Fibroblast of the aortic adventitia (primary cell): ENCODE measurements around the gene CENPB. TPM values are rescaled to one million over a fixed set of nuclear protein-coding genes. Genes with fewer than 3 reads are reported as not detected.

Experiments
- DNase-seq: peaks from one replicate; pipeline ENCODE4 v3.0.0-alpha.2; 2010; ENCODE audit warnings: low read depth
- H3K4me3 ChIP-seq: 2 replicates; pipeline ENCODE4 v1.5.1; 2011; ENCODE audit warnings: low read depth, mild to moderate bottlenecking, control low read depth, low read length, moderate library complexity
- total RNA-seq: library from RNA; depleted of rRNA; stranded (reverse); fragments of >200 nt; gene quantifications from 2 replicates; pipeline ENCODE4 v1.2.3, GENCODE V29; 2012; ENCODE audit warnings: low replicate concordance
- TF ChIP-seq, protein P1 (sequence below): IDR thresholded peaks from 2 replicates; pipeline ENCODE4 v1.5.1; 2011; ENCODE audit warnings: mild to moderate bottlenecking, low read length, control low read depth, inconsistent platforms; ENCODE audit not compliant: insufficient read depth

The CENPB gene
- total RNA-seq, 1 donor = 94.8 TPM

DNA sequence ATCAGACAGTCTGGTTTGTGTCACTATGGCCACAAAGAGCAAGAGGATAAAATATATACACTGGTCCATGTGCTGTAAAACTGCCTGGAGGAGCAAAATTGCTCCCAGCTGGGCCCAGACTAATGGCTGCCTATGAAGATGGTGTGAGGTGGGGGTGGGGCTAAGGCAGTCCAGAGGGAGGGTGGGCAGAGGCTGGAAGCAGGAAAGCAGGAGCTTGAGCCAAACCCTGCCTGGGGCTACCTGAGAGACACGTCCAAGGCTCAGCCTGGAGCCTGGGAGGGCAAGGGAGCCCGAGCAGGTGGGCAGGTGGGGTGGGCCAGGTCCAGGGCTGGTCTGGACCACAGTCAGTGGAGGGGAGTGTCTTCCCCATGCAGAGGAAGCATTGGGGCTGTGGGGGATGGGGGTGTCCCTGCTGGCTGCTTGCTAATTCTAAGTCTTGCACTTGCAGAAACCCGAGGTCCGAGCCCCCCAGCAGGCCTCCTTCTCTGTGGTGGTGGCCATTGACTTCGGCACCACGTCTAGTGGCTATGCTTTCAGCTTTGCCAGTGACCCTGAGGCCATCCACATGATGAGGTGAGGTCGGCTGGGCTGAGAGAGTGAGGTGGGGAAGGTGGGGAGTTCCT lies 44.6 kb downstream of the CENPB start:
- DNase-seq = no peak
- TF ChIP-seq, protein P1, sequence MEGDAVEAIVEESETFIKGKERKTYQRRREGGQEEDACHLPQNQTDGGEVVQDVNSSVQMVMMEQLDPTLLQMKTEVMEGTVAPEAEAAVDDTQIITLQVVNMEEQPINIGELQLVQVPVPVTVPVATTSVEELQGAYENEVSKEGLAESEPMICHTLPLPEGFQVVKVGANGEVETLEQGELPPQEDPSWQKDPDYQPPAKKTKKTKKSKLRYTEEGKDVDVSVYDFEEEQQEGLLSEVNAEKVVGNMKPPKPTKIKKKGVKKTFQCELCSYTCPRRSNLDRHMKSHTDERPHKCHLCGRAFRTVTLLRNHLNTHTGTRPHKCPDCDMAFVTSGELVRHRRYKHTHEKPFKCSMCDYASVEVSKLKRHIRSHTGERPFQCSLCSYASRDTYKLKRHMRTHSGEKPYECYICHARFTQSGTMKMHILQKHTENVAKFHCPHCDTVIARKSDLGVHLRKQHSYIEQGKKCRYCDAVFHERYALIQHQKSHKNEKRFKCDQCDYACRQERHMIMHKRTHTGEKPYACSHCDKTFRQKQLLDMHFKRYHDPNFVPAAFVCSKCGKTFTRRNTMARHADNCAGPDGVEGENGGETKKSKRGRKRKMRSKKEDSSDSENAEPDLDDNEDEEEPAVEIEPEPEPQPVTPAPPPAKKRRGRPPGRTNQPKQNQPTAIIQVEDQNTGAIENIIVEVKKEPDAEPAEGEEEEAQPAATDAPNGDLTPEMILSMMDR = no peak
- no peak overlapping the region for H3K4me3 ChIP-seq

DNA sequence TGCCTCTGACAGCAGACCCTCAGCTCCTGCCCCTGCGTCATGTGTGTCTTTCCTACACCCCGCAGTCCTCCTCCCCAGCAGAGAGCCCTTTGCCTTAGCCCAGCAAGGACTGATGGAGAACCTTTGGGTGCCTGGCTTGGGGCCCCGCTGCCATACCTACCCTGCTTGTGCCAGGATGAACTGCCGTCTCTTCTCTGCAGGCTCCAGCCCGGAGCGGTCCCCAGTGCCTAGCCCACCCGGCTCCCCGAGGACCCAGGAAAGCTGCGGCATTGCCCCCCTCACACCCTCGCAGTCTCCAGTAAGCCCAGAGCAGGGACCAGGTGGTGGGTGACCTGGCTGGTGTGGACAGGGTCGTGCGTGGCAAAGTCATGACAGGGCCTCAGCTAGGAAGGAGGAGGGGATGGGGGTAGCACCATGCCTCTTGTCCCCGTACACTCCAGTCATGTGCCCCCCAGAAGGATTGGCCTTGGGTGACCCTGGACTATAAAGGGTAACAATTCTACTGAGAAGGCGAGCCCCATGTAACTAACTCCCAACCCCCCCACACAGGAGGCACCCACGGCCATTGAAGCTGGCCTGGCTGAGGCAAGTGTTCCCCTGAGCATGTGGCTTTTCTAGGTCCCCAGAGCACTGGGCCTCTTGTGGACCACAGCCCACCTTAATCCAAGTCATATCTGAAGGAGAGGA lies 45.8 kb downstream of the CENPB start:
- DNase-seq = no peak
- TF ChIP-seq, protein P1 = no peak
- H3K4me3 ChIP-seq = no peak overlapping the region

DNA sequence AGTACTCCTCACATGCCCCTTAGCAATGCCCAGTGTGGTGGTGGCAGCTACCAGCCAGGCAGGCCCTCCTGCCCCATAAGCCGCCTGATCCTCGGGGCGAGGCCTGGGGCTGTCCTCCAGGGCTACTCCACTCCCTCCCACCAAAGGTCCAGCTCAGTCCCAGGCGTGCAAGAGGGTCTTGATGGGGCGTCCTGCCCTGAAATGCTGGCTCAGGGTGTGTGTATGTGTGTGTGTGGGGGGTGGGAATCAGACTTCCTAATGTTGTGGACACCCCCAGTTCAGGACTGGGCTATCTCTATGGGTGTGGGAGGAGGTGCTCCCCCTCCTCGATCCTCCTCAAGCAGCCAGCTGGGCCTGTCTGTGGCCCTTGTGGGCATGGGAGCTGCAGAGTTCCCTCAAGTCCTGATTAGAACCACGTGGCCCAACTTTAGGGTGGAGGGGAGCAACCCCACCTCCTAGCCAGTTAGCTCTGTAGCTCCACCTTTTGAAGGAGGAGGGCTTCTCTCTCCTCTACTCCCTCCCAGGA lies 46.6 kb downstream of the CENPB start:
- H3K4me3 ChIP-seq = no peak overlapping the region
- TF ChIP-seq, protein P1 = no peak
- no peak for DNase-seq

DNA sequence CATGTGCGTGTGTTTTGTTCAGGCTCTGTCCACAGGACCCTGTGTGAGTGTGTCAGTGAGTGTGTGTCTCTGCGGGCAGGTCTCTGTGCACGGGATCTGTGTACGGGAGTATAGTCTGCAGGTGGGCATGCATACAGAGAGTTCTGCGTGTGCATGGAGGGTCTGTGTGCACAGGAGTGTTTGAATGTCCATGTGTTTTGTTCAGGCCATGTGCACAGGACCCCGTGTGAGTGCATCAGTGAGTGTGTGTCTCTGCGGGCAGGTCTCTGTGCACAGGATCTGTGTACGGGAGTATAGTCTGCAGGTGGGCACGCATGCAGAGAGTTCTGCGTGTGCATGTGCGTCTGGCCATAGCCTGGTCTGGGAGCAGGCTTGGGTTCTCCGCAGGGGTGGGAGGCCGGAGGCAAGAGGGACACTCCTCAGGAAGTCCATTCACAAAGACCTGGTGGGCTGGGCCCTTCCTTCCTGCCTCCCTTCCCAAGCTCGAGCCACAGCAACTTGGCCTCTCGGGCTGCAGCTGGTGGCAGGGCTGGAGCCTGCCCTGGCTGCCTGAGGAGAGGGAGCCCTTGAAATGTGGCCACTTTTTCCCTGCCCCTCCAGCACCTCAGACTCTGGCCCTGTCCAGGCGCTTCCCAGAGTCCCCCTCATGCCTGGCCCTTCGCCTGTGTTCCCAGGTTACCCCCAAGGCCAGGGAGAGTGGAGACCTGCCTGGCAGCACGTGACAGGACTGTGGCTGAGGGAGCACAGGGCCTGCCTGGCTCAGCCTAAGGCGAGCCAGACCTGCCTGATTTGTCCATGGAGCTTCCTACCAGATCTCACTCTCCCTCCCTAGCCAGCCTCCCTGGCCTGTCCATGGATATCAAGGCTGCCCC lies 47.2 kb downstream of the CENPB start:
- DNase-seq = no peak

DNA sequence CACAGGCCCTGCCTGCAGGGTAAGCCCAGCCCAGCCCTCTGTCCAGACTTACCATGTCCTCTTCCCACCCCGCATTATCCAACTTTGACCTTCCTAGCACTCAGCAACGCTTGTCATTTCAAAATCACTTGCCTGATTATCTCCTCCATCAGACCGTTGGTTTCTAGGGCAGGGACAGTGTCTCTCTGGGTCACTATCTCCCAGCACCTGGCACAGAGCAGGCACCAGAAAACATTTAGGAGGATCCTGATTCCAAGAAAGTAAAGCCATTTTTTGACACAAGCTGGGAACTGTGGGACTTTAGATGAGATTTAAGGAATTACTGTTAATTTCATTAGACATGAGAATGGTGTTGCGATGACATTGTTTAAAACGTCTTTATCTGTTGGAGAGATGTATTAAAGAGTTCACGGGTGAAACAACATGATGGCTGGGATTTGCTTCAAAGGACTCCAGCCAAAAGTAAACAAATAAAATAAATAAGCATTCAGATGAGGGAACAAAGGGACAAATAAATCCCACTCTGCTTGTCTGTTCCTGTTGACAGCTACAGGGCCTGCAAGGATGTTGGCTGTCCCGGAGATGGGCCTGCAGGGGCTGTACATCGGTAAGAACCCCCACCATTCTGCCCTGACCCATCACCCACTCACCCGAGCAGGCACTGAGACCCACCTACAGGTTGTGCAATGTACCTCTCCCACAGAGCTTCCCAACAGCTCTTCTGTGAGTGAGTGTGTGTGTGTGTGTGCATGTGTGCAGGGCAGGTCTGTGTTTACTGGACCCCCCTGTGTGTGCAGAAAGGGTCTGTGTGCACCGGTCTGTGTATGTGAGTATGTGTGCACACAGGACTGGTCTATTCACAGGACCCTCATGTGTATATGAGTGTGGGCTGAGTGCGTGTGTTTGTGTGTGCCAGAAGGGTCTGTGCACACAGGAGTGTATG lies 48.2 kb downstream of the CENPB start:
- TF ChIP-seq, protein P1 = no peak
- DNase-seq = no peak
- no peak overlapping the region for H3K4me3 ChIP-seq

More for the DNA sequence above, 47.2 kb downstream of the CENPB start:
- H3K4me3 ChIP-seq = no peak overlapping the region
- TF ChIP-seq, protein P1 = no peak

DNA sequence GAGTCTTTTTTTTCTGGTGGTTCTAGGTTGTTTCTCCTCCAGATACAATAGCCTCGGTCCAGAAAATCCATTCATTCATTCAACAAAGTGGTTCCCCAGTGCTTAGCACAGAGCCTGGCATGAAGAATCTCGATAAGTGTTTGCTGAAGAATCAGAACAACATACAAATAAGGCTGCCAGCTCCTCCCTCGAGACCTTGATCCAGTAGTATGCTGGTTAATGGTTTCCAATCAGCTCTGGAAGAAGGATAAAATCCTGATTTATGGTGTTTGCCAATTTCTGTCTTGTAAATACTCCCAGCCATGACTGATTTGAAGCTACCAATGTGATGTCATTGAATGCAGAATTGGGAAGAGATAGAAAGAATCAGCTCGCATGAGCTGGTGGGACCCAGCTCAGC lies 50.8 kb downstream of the CENPB start:
- DNase-seq = no peak
- no peak overlapping the region for H3K4me3 ChIP-seq
- TF ChIP-seq, protein P1 = no peak
